Fibroblast of skin of abdomen (primary cell): ENCODE measurements around the gene SPTBN5.
A peak's percentile ranks its signal among the peaks of the same experiment; 100 is the strongest.

ENCODE experiments used
- DNase-seq: peaks from one replicate; pipeline ENCODE4 v3.0.0-alpha.2; 2013

Gene SPTBN5

DNA sequence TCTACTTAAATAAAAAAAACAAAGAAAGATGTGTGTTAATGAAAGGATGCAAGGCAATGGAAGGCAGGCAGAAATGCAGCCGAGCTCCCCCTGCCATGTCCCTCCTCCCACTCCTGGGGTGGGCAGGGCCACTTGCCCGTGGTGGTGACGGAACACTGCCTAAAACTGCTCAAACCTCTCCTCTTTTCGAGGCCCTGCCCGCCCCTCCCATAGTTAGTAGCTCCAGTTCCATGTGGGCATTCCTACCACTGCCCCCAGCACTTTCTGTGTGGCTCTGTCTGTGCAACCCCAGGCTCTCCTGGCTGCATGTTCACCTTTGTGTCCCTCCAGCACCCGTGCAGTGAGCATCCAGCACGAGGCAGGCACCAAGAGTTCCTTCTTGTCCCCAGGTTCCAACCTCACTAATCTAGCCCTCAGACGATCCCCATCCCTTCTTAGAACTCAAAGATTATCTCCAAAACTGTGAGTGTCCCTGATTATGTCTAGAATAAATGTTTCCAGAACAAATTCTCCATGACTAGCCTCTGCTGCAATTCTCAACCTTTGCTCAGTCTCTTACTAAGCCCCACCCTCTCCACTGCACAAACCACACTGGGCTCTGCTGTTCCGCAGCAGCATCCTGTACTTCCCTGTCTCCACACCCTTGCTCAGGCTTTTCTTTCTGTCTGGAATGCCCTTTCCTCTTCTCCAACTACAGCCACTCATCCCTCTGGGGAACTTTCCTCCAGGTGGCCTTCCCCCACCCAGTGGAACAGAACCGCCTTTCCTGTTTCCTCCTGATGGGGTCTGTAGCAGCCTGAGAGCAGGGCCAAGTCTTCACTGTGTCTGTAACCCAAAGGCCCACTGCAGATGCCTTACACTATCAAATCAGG is 32.6 kb upstream of the SPTBN5 start:
- no peak for DNase-seq

DNA sequence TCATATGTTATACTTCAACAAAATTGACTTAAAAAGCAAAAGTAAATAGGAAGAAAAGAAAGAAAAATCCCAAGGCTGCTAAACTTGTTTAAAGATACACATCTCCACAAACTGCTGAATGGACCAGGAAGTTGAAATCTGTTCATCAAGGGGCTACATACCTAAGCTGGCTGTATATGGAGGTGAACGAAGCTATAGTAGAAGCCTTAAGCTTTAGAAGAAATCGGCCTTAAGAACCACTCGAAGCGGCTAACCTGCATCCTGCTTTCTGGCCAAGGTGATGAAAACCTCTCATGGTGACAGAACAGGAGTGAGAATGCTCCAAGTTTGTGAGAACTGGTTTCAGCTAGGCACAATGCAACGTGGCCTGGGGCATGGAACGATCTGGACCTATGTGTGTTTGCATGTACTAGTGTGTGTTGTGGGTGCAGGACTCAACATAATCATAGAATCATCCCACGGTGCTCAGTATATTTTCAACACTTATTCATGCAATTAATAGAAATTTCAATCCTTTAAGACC is 31.3 kb upstream of the SPTBN5 start:
- DNase-seq: no peak

DNA sequence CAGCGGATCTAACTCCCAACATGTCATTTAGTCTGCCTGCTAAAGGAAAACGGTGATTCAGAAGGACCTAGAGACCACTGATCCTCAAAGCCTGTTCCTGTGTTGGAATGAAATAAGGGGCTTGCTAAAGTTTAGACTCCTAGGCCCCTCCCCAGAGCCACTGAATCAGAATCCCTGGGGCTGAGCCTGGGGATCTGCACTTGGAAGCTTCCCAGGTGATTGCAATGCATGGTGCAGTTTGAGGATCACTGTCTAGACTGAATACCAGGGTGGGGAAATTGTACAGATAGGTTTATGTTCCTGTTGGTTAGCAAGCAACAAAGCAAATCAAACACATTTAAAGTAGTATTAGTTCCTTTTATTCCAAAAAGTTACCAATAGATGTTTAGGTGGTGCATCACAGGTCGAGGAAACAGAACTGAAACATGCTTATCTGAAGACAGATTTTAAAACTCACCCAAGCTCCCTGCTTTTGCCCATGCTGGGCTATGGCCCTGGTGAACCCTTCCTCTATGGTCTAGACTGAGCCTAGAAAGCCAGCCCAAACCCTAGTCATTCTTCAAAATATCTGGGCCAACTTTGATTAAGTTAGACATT is 29.6 kb upstream of the SPTBN5 start:
- DNase-seq: no peak

- DNase-seq: no peak
Measured at GRCh38 chr15:41922353-41922752, 28.5 kb upstream of the SPTBN5 start.

GRCh38 chr15:41921639-41922038 is 27.8 kb upstream of the SPTBN5 start:
- no peak for DNase-seq

- no peak for DNase-seq
Measured at GRCh38 chr15:41921167-41921566, 27.3 kb upstream of the SPTBN5 start.

DNA sequence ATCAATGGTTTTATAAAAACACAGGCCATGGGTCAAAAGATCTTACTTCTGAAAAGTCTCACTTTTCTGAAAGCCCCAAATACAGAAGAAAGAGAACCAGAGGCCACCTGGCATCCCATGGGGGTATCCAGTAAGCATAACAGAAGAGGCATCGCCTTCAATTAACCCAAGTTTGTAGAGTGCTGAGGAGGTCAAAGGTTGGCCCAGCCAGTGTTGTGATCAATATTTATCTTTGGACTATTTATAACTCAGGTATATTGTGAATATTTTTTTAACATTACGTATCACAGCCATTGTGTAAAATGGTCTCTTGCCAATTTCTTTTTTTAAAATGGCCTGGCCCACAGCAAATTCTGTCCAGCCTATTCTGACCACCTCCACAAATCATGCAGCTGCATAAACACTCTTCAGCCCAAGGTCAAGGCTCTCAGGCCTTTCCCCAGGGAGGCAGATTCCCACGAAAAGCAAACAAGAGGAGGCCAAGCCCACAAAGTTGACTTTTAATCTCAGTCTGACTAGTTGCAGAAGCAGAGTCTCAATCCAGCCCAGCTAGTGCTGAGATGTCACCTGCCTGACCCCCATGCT is 26.2 kb upstream of the SPTBN5 start:
- peak; percentile 50 for DNase-seq

DNA sequence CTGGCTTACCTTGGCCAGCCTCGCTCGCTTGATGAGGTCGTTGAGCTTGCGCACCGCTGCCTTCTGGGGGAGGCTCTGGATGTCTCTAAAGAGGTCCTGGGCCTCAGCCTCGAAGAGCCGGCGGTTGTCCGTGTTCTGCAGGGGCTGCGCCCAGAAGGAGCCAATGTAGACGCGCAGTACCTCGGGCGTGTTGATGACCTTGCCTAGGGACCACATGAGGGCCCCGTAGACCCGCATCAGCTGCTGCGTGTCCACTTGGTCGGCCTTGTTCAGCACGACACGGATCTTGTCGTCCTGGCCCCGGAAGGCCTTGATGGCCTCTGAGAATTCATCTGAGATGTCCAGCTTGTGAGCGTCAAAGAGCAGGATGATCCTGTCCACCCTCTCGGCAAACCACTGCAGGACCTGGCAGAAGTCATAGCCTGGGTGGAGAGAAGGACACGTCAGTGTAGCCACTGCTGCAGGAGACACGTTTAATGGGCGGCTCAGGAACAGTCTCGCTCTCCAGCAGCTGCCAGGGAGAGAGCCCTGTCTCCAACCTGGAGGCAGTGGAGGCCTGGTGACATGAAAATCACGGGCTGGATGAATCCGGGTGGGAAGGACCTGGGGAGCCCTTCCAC is 25.5 kb upstream of the SPTBN5 start:
- DNase-seq: no peak

DNA sequence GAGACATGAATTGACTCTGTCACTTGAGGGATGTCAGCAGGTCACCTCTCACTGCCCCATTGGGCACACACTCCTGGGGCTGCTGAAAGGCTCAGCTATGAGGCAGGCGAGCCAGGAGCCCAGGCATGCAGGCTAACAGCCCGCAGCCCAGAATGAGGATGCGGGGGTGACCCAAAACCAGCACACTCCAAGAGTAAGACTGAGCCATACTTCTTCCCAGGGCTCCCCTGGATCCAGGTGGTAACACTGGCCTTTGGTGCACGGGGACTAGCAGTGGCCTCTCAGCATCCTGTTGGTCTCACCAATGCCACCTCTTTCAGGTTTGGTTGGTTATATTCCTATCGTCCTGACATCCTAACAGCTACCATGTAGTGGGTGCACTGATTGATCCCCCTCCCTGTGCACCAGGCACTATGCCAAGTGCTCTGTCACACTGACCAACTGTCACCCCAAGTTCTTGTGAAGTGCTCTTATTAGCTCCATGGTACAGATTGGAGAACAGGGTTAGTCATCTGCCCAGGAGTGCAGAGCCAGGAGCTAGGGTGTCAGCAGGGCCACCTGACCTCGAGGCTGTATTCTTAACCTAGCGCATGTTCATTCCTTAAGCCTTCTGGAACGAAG is 24.8 kb upstream of the SPTBN5 start:
- no peak for DNase-seq

- peak; percentile 68 for DNase-seq
Measured at GRCh38 chr15:41917767-41918430, 24.0 kb upstream of the SPTBN5 start.

GRCh38 chr15:41915255-41915994 is 21.6 kb upstream of the SPTBN5 start:
- DNase-seq: no peak

DNA sequence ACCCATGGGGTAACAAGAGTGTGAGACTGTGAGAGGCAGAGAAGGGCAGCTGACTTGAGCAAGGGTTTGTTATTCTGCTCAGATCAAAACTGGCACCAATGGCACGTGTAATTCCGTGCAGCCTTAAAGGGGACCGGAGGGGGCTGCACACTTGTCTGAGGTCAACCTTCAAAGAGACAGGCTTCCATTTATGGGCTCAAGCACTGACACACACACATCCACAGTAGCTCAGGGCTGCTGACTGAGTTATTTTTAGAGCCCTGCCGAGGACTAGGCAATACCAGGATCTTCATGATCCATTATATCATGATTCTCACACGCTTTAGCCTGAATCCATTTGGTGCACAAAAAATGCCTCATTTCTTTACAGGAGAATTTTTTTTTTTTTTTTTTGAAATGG is 20.6 kb upstream of the SPTBN5 start:
- DNase-seq: no peak

- DNase-seq: no peak
Measured at GRCh38 chr15:41913256-41913655, 19.4 kb upstream of the SPTBN5 start.

- no peak for DNase-seq
Measured at GRCh38 chr15:41911691-41912345, 18.0 kb upstream of the SPTBN5 start.

- DNase-seq: no peak
Measured at GRCh38 chr15:41908736-41909461, 15.0 kb upstream of the SPTBN5 start.

DNA sequence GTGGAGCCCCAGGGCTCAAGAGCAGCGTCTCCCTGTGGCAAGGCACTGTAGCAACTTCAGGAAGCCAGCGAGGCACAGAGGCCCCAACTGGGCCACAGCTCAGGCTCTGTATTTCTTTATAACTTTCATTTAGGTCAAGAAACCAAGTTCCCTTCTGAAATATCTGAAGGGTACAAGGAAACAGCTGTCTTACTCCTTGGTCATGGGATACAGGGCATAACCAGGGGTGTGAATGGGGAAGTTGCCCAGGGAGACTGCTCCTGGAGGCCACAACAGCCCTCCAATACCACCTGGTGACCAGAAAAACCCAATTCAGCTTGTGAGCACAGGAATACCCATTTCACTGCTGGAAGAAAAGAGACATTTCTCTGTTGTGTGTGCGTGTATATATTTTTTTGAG is 13.3 kb upstream of the SPTBN5 start:
- DNase-seq: no peak

DNA sequence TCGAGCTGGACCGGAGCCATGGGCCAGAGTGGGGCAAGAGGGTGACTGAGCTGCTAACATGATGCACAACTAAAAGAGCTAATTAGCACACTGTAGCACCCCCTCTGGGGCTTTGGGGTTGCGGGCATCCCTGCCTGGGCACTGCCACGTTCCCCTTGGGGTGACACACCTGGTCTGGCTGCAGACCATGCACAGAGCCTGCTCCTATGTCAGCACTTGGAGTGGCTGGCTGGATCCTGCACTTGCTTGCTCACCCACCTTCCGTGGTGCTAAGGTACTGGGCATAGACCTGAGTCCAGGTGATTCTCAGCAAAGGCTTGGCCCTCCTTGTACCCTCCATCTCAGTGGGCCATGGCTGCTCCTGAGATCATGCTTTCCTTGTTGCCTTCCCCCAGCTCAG is 12.8 kb upstream of the SPTBN5 start:
- DNase-seq: no peak

DNA sequence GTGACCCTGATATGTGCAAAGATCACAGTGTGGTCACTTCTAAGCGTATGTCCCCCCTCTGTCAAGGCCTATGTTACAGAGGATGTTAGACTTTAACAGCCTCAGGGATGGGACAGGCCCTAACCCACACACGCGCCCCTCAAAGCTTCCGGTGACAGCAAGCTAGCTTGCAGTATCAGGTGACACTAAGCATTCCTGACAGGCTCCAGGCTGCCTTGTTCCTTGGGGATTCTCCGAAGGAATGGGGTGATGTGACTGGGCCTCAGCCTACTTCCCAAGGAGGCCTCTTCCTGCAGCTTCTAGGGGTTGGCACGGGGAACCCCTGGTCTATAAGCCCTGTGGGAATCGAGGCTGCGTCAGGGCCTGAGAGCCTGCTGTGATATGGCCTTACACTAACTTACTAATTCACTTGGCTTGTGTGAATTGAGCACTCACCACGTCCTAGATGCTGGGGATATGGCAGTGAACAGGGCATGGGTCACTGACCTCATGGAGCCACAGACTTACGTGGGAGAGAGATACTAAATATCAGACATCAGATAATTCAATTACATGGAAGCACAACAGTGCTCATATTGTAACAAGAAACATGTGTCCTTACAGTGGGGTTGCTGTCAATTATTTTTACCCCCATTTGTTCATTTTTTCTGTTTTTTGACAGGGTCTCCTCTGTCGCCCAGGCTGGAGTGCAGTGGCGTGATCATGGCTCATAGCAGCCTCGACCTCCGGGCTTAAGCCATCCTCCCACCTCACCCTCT is 11.4 kb upstream of the SPTBN5 start:
- DNase-seq: no peak

- DNase-seq: peak; percentile 61
Measured at GRCh38 chr15:41904541-41905005, 10.7 kb upstream of the SPTBN5 start.
